NCI-H2107 (cell line): ENCODE data around the gene ASB10.

ENCODE experiments used
- DNase-seq: peaks from one replicate; lab custom pipeline; 2025; lab: John Stamatoyannopoulos, UW

The ASB10 gene

GRCh38 chr7:151210087-151210854 lies 23.2 kb upstream of the ASB10 start, which contains the start of gene H2BK1:
Gene H2BK1 (minus strand): TSS chr7:151210488. CDS start chr7:151210318, 170 bp downstream.
- no peak for DNase-seq

- DNase-seq, result no peak
Observed at GRCh38 chr7:151209588-151209987, 22.5 kb upstream of the ASB10 start.

- DNase-seq, result no peak
Observed at GRCh38 chr7:151208253-151208862, 21.3 kb upstream of the ASB10 start.

GRCh38 chr7:151207804-151208203 lies 20.8 kb upstream of the ASB10 start:
- no peak for DNase-seq

GRCh38 chr7:151207315-151207714 lies 20.3 kb upstream of the ASB10 start:
- DNase-seq, result no peak

GRCh38 chr7:151206914-151207313 lies 19.9 kb upstream of the ASB10 start:
- no peak for DNase-seq

GRCh38 chr7:151205730-151206129 lies 18.7 kb upstream of the ASB10 start:
- no peak for DNase-seq

GRCh38 chr7:151204383-151205032 lies 17.5 kb upstream of the ASB10 start:
- no peak for DNase-seq

GRCh38 chr7:151202836-151203235 lies 15.8 kb upstream of the ASB10 start:
- DNase-seq, result no peak

GRCh38 chr7:151201751-151202150 lies 14.7 kb upstream of the ASB10 start:
- no peak for DNase-seq

- DNase-seq, result no peak
Observed at GRCh38 chr7:151201344-151201743, 14.3 kb upstream of the ASB10 start.

- peak; percentile 34 for DNase-seq
Observed at GRCh38 chr7:151198945-151199848, 12.1 kb upstream of the ASB10 start.

GRCh38 chr7:151197932-151198331 lies 10.9 kb upstream of the ASB10 start:
- DNase-seq, result no peak

- no peak for DNase-seq
Observed at GRCh38 chr7:151195616-151196450, 8.8 kb upstream of the ASB10 start.

- no peak for DNase-seq
Observed at GRCh38 chr7:151194188-151194587, 7.1 kb upstream of the ASB10 start.

GRCh38 chr7:151193203-151193978 lies 6.3 kb upstream of the ASB10 start:
- DNase-seq, result no peak

GRCh38 chr7:151192002-151192539 lies 5.0 kb upstream of the ASB10 start:
- no peak for DNase-seq

- no peak for DNase-seq
Observed at GRCh38 chr7:151191544-151191943, 4.5 kb upstream of the ASB10 start.

- no peak for DNase-seq
Observed at GRCh38 chr7:151189038-151189437, 2.0 kb upstream of the ASB10 start.

GRCh38 chr7:151188252-151188542 lies 1.1 kb upstream of the ASB10 start:
- DNase-seq, result no peak
